ENCODE results near the gene UAP1L1.

DNA sequence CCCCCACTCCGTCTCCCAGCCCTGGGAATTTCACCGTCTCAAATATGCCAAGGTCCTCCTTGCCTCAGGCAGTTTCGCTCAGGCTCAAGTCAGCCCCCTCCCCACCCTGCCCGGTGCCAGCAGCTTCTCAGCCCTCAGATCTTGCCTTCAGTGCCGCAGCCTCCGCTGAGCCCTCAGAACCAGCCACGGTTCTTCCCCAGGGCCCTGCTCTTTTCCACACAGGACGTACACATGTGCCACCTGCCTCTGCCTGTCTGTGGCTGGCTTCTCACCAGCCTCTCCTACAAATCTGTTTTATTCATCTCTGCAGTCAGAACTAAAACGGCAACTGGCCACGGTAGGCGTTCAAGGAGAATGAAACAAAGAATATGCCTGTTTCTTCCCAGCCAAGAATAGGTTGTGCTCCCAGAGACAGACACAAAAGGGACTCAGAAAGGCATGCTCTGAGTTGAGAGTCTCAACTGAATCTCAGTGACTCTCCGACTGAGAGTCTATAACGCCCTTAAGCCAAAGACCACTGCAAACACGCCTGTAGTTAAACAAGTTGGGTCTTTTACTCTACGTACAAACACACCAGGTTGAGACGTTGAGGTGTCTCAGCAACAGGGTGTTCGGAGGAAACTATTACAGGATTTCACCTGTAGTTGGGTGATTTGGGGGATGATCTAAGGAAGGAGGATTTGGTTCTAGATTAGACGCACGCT lies 51.0 kb downstream of the UAP1L1 start:
- TF ChIP-seq POLR2AphosphoS5 (IDR thresholded peaks at IDR 0.05; ENCODE audit: low read depth, low read length) (no peak), POLR2A (IDR thresholded peaks at IDR 0.05; ENCODE audit: low read depth, low read length) (no peak), TAF1 (IDR thresholded peaks at IDR 0.05; ENCODE audit: borderline replicate concordance, low read depth, low read length) (no peak)

Data from GM12892 (cell line).